RWPE2 (cell line): ENCODE measurements around the gene SLC25A26.

Experiments used
- ATAC-seq: fragments of 200-7000 bp; cut with Tn5 transposase; 3 replicates; pipeline ENCODE4 v1.9.1; 2021; ENCODE audit warnings: low read depth
- DNase-seq: peaks from one replicate; pipeline ENCODE4 v3.0.0-alpha.2; 2020; ENCODE audit warnings: low spot score
- H3K27ac ChIP-seq: fragments of 450-650 bp; 2 replicates; pipeline ENCODE4 v1.5.1; 2017; ENCODE audit warnings: mild to moderate bottlenecking; ENCODE audit not compliant: poor library complexity, severe bottlenecking
- H3K27me3 ChIP-seq: fragments of 250-450 bp; sonication (Bioruptor Pico); 2 replicates; pipeline ENCODE4 v1.5.1; 2021; ENCODE audit warnings: mild to moderate bottlenecking, moderate library complexity; ENCODE audit not compliant: insufficient read depth, poor library complexity, severe bottlenecking
- H3K36me3 ChIP-seq: fragments of 250-450 bp; sonication (Bioruptor Pico); 2 replicates; pipeline ENCODE4 v1.5.1; 2020; ENCODE audit warnings: low read depth, mild to moderate bottlenecking, moderate library complexity
- H3K4me1 ChIP-seq: fragments of 250-450 bp; sonication (Bioruptor Pico); 2 replicates; pipeline ENCODE4 v1.5.1; 2021; ENCODE audit warnings: mild to moderate bottlenecking, moderate library complexity; ENCODE audit not compliant: insufficient read depth, poor library complexity, severe bottlenecking
- H3K4me3 ChIP-seq: fragments of 250-450 bp; sonication (Bioruptor Pico); 2 replicates; pipeline ENCODE4 v1.5.1; 2021; ENCODE audit warnings: mild to moderate bottlenecking, moderate library complexity; ENCODE audit not compliant: severe bottlenecking
- H3K9me3 ChIP-seq: fragments of 250-450 bp; sonication (Bioruptor Pico); 2 replicates; pipeline ENCODE4 v1.5.1; 2021; ENCODE audit warnings: mild to moderate bottlenecking, moderate library complexity; ENCODE audit not compliant: severe bottlenecking
- TF ChIP-seq, protein P1 (sequence below): fragments of 450-650 bp; IDR thresholded peaks from one replicate; pipeline ENCODE4 v1.5.1; 2017; ENCODE audit warnings: mild to moderate bottlenecking, moderate library complexity; ENCODE audit not compliant: poor library complexity, severe bottlenecking

Gene SLC25A26

DNA sequence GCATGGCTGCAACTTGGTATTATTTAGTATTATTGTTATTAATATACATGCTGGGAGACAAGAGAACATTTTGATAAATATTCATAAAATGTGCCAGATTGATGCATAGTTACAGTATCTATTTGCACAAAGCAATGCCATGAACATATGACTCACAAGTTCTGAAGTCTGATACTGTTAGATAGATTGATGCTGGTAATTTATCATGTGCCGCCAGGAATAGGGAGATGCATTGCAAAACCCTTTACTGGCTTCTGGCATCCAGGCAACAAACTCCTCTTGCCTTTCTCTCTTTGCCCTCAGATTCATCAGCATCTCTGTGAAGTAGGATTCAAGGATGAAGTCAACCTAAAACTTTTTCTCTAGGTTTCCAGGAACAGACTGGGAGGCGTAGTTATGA, 41.0 kb upstream of the SLC25A26 start:
- TF ChIP-seq, protein P1, sequence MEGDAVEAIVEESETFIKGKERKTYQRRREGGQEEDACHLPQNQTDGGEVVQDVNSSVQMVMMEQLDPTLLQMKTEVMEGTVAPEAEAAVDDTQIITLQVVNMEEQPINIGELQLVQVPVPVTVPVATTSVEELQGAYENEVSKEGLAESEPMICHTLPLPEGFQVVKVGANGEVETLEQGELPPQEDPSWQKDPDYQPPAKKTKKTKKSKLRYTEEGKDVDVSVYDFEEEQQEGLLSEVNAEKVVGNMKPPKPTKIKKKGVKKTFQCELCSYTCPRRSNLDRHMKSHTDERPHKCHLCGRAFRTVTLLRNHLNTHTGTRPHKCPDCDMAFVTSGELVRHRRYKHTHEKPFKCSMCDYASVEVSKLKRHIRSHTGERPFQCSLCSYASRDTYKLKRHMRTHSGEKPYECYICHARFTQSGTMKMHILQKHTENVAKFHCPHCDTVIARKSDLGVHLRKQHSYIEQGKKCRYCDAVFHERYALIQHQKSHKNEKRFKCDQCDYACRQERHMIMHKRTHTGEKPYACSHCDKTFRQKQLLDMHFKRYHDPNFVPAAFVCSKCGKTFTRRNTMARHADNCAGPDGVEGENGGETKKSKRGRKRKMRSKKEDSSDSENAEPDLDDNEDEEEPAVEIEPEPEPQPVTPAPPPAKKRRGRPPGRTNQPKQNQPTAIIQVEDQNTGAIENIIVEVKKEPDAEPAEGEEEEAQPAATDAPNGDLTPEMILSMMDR: no peak
- Histone ChIP-seq H3K27ac (no peak overlapping the region), H3K4me3 (no peak overlapping the region), H3K27me3 (no peaks in the 10 kb centered on the region), H3K9me3 (no peaks in the 10 kb centered on the region), H3K4me1 (peaks cover 3% of the 10 kb centered on the region), H3K36me3 (no peaks in the 10 kb centered on the region)
- no peak for DNase-seq
- ATAC-seq: no peak; the same call in 2 of the 3 replicates

DNA sequence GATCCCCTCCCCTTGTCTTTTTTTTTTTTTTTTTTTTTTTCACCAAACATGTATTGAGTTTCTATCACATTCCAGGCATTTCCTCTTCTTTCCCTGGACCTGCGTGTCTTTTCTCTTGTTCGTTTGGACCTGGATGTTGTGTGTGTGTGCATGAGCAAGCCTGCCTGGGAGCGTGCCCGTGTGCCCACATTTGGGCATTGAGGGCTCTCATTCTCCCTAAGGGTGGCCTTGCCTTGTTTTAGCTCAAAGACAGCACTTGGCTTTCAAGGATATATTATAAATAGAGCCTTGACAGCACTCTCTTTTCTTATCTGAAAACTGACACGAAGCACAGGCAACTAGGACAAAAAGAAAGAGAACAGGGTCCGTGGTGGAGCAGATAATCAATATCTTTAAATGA, 39.0 kb upstream of the SLC25A26 start:
- no peaks in the 10 kb centered on the region for H3K27me3 ChIP-seq
- H3K4me3 ChIP-seq: no peak overlapping the region
- no peaks in the 10 kb centered on the region for H3K36me3 ChIP-seq
- H3K4me1 ChIP-seq: no peaks in the 10 kb centered on the region
- TF ChIP-seq, protein P1: no peak
- DNase-seq: no peak
- no peaks in the 10 kb centered on the region for H3K9me3 ChIP-seq
- no peak overlapping the region for H3K27ac ChIP-seq
- no peak for ATAC-seq

DNA sequence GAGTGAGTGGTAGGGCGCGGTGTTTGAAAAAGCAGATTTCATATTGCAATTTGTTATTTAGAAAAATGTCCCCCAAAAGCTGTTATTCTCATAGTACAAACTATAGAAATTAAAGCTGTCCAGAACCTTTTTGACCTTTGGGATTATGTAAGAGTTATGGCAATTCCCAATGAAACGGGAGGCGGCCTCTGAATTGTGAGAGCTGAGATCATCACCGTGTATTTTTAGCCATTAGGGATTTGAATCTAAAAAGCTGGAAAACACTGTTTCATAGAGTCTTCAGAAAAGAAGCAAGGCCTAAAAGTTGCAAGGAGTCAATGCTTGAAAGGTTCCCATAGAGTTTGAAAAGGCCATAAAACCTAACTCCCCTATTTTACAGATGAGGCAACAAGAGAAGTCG, 38.6 kb upstream of the SLC25A26 start:
- TF ChIP-seq, protein P1: no peak
- no peaks in the 10 kb centered on the region for H3K4me1 ChIP-seq

DNA sequence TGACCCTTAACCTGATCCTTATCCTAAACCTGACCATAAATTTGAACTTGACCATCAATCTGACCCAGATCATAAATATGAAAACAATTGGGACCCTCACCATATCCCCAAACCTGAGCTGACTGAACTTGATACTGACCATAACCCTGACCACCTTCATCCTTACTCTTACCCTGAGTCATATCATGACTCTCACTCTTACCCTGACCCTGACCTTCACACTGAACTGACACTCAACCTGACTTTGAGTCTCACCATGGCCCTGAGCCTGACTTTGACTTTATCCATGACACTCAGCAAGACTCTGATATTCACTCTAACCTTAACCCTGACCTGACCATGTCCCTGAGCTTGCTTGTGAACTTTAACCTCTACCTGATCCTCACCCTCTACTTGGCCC, 34.3 kb upstream of the SLC25A26 start:
- Histone ChIP-seq H3K27ac (no peak overlapping the region), H3K36me3 (no peaks in the 10 kb centered on the region), H3K4me1 (no peaks in the 10 kb centered on the region), H3K9me3 (no peaks in the 10 kb centered on the region), H3K4me3 (no peak overlapping the region), H3K27me3 (no peaks in the 10 kb centered on the region)
- ATAC-seq (no peak), DNase-seq (no peak)
- TF ChIP-seq, protein P1: no peak

More for the DNA sequence above, 38.6 kb upstream of the SLC25A26 start:
- Histone ChIP-seq H3K4me3 (no peak overlapping the region), H3K36me3 (no peaks in the 10 kb centered on the region), H3K27me3 (no peaks in the 10 kb centered on the region), H3K9me3 (no peaks in the 10 kb centered on the region), H3K27ac (no peak overlapping the region)
- ATAC-seq (no peak), DNase-seq (no peak)

DNA sequence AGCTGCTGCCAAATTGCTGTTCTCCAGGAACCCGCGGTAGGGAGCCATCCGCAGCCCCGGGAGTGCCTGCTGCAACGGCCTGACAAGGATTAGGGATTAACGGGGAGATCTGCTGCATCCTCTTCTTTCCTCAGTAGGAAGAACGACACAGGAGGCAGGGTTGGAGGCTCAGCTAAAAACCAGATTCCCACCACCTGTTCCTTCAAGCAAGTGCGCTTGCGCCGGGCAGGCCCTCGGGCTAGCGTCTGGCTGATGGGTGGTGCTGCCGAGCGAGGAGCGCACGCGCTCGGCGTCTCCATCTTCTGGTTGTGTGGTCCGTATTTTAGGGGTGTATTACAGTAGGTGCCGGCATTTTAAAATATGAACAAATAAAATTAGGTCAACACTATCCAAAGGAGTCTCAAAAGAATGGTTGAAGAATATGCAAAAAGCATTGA, 25.4 kb upstream of the SLC25A26 start:
- no peaks in the 10 kb centered on the region for H3K27me3 ChIP-seq
- TF ChIP-seq, protein P1: no peak
- no peak overlapping the region for H3K27ac ChIP-seq
- no peaks in the 10 kb centered on the region for H3K9me3 ChIP-seq
- no peaks in the 10 kb centered on the region for H3K36me3 ChIP-seq
- H3K4me1 ChIP-seq: no peaks in the 10 kb centered on the region
- no peak for DNase-seq
- no peak overlapping the region for H3K4me3 ChIP-seq
- peak; percentile 80 for ATAC-seq
